SU-DHL-6 (cell line): ENCODE data around the gene PRDM5.

ENCODE experiments used
- CTCF ChIP-seq: fragments of 200-600 bp; sonication (generic); IDR thresholded peaks from one replicate; pipeline ENCODE4 v1.5.1; 2017; ENCODE audit warnings: antibody characterized with exemption, mild to moderate bottlenecking, low read length, moderate library complexity; ENCODE audit not compliant: insufficient read depth, poor library complexity, severe bottlenecking
- EZH2phosphoT487 ChIP-seq: fragments of 200-600 bp; sonication (generic), shearing (Covaris generic); conservative IDR thresholded peaks from 2 replicates; pipeline ENCODE4 v1.6.1; 2018; ENCODE audit warnings: mild to moderate bottlenecking, antibody characterized with exemption, low read length, moderate library complexity, mixed read lengths

- TF ChIP-seq CTCF: no peak
- no peak for TF ChIP-seq EZH2phosphoT487
These were observed 172.4 kb downstream of the PRDM5 start for GRCh38 chr4:120750152-120750525.
